ENCODE results near the gene NOTCH1. TPM values are rescaled to one million over a fixed set of nuclear protein-coding genes. Genes with fewer than 3 reads are reported as not detected.

NOTCH1 gene
- total and polyA plus RNA-seq, 12 donors: 7.3 to 27.0 (median 19.9) TPM

GRCh38 chr9:136482793-136483588, 62.9 kb downstream of the NOTCH1 start, which contains the start of gene SEC16A:
Gene SEC16A (minus strand): TSS chr9:136483040. CDS start chr9:136477615, 5,425 bp downstream.
- TF ChIP-seq, protein P1, sequence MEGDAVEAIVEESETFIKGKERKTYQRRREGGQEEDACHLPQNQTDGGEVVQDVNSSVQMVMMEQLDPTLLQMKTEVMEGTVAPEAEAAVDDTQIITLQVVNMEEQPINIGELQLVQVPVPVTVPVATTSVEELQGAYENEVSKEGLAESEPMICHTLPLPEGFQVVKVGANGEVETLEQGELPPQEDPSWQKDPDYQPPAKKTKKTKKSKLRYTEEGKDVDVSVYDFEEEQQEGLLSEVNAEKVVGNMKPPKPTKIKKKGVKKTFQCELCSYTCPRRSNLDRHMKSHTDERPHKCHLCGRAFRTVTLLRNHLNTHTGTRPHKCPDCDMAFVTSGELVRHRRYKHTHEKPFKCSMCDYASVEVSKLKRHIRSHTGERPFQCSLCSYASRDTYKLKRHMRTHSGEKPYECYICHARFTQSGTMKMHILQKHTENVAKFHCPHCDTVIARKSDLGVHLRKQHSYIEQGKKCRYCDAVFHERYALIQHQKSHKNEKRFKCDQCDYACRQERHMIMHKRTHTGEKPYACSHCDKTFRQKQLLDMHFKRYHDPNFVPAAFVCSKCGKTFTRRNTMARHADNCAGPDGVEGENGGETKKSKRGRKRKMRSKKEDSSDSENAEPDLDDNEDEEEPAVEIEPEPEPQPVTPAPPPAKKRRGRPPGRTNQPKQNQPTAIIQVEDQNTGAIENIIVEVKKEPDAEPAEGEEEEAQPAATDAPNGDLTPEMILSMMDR (IDR thresholded peaks at IDR 0.05): no peak
- H3K27ac ChIP-seq: peak within 1 kb of the TSS; percentile 93 to 100 (median 99)
- WGBS, 2 donors: 1% methylated on average over 88 to 109 of the region's 109 CpGs
- DNase-seq (peak; percentile 99 to 100), ATAC-seq (peak; percentile 83 to 91 (median 87))
- H3K4me1 ChIP-seq: peaks cover 8 to 50% (median 26%) of the 10 kb centered on the region in 9 donors
- no peaks in the 10 kb centered on the region for H3K9me3 ChIP-seq
- H3K36me3 ChIP-seq: peaks cover 0 to 24% (median 0%) of the 10 kb centered on the region in 9 donors
- peak within 1 kb of the TSS; percentile 77 to 96 (median 84) for H3K4me3 ChIP-seq
- intact Hi-C loops (cut with DNase I): loop anchor here in 1 of 10 donors (10.0 kb wide), 1 partner anchor 62 kb away; the partner anchor contains the start of gene NOTCH1
- no peaks in the 10 kb centered on the region for H3K27me3 ChIP-seq

GRCh38 chr9:136482046-136482792, 63.6 kb downstream of the NOTCH1 start:
- no peak for ATAC-seq

DNA sequence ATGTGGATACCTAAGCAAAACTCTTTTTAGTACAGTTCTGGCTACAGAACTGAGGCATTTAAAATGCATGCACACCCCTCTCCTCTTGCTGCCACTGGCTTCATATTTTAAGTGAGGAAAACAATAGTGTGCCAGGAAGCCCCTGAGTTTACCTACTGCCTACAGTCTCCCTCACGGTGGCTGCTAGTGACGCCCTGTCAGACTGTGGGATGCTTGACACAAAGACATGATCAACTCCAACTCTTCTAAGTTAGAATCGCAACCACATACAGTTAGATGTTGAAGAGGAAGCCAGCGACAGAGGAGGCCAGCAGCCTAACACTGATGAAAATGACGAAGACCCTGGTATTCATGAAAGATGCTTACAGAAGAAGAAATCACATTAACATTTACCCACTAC, 64.3 kb downstream of the NOTCH1 start:
- H3K27me3 ChIP-seq: no peaks in the 10 kb centered on the region

More at GRCh38 chr9:136482046-136482792, 63.6 kb downstream of the NOTCH1 start:
- Histone ChIP-seq H3K4me1 (peaks cover 8 to 50% (median 26%) of the 10 kb centered on the region in 9 donors), H3K9me3 (no peaks in the 10 kb centered on the region), H3K36me3 (peaks cover 0 to 31% (median 6%) of the 10 kb centered on the region in 9 donors), H3K27me3 (no peaks in the 10 kb centered on the region), H3K27ac (peak overlapping the region; percentile 76 to 100 (median 98)), H3K4me3 (peak overlapping the region; percentile 77 to 96 (median 84))
- WGBS, 2 donors: 1% methylated on average over 39 of the region's 39 CpGs
- intact Hi-C loops (cut with DNase I): loop anchor here in 1 of 10 donors (10.0 kb wide), 1 partner anchor 63 kb away; the partner anchor contains the start of gene NOTCH1
- TF ChIP-seq, protein P1 (IDR thresholded peaks at IDR 0.05): no peak
- no peak for DNase-seq

More for the DNA sequence above, 64.3 kb downstream of the NOTCH1 start:
- H3K4me1 ChIP-seq: peaks cover 8 to 50% (median 26%) of the 10 kb centered on the region in 9 donors
- no peak for ATAC-seq
- intact Hi-C loops (cut with DNase I): loop anchor here in 1 of 10 donors (10.0 kb wide), 1 partner anchor 63 kb away; the partner anchor contains the start of gene NOTCH1
- no peak for DNase-seq
- 33 to 49% methylated on average over 5 of the region's 5 CpGs for WGBS, 2 donors
- peaks cover 0 to 38% (median 13%) of the 10 kb centered on the region in 9 donors for H3K36me3 ChIP-seq
- peak overlapping the region in 9 of 10 donors; percentile 78 to 96 (median 85) for H3K4me3 ChIP-seq
- no peaks in the 10 kb centered on the region for H3K9me3 ChIP-seq
- peak overlapping the region in 2 of 10 donors; percentile 97 to 99 for H3K27ac ChIP-seq
- TF ChIP-seq, protein P1 (IDR thresholded peaks at IDR 0.05): no peak

Data from heart right ventricle (tissue), 16 donors.